NB4 (cell line): Measurements from ENCODE around the gene CHEK1.

Experiments used
- CTCF ChIP-seq: IDR thresholded peaks from one replicate; pipeline ENCODE4 v1.5.1; 2012; ENCODE audit warnings: low read depth, low read length
- MAX ChIP-seq: IDR thresholded peaks from 2 replicates; pipeline ENCODE4 v1.6.1; 2011; ENCODE audit warnings: low read depth, low read length
- MYC ChIP-seq: IDR thresholded peaks from 2 replicates; pipeline ENCODE4 v1.6.1; 2011; ENCODE audit warnings: low read depth, low read length
- POLR2A ChIP-seq: IDR thresholded peaks from 2 replicates; pipeline ENCODE4 v1.6.1; 2011; ENCODE audit warnings: mild to moderate bottlenecking; ENCODE audit not compliant: insufficient read length; ENCODE audit errors: extremely low read depth

GRCh38 chr11:125724125-125724524 lies 99.2 kb downstream of the CHEK1 start:
- peak; percentile 18 for TF ChIP-seq CTCF
- no peak for TF ChIP-seq POLR2A
- no peak for TF ChIP-seq MAX
- TF ChIP-seq MYC, result no peak
